Measurements from ENCODE around the gene DNMT3B. TPM values are rescaled to one million over a fixed set of nuclear protein-coding genes. Genes with fewer than 3 reads are reported as not detected.

Gene DNMT3B
- polyA plus RNA-seq, 1 donor (not counting 4 experiments of a cell fraction or from before 2014, with no cell fraction given), result 1.1 TPM

DNA sequence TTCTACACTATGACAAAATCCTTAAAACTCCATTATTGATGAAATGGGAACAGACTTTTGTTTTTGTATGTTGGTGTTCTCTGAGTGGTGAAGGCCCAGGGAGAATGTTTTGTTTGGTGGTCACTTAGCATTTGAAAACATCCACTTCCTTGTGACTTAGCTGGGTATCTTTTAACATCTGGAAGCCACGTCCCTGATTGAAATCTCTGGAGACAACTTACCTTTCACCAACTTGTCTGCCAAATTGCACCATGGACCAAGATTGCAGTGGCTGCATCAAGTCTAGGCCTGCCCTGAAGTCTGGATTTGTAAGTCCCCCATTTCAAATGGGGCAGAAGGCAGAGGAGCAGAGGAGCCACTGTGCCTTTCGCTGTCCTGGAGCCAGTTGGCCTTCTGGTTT lies 96.0 kb downstream of the DNMT3B start:
- Histone ChIP-seq H3K4me3 (ENCODE audit: control insufficient read depth in 2 of 3, extremely low read depth in 1 of 3, insufficient read depth in 2 of 3, low read depth in 1 of 3, low read length in 3 of 3) (no peak overlapping the region), H3K9me3 (ENCODE audit: control insufficient read depth, low read depth, low read length) (no peaks in the 10 kb centered on the region), H3K27ac (ENCODE audit: control insufficient read depth, insufficient read depth, low read length) (no peak overlapping the region), H3K36me3 (ENCODE audit: control insufficient read depth in 2 of 2, extremely low read depth in 1 of 2, insufficient read depth in 2 of 2, low read length in 2 of 2) (peaks cover 11 to 15% of the 10 kb centered on the region in 2 experiments), H4K20me1 (ENCODE audit: control insufficient read depth, extremely low read depth, insufficient read depth, low read length) (no peaks in the 10 kb centered on the region), H2AFZ (ENCODE audit: control insufficient read depth, low read length) (no peak overlapping the region), H3K4me1 (ENCODE audit: control insufficient read depth, extremely low read depth, insufficient read depth, low read length) (peaks cover 8% of the 10 kb centered on the region), H3K9me1 (ENCODE audit: control insufficient read depth, extremely low read depth, insufficient read depth, low read length) (no peaks in the 10 kb centered on the region), H3K9ac (ENCODE audit: control insufficient read depth, extremely low read depth, insufficient read depth, low read length) (no peak overlapping the region), H3K27me3 (ENCODE audit: control insufficient read depth, extremely low read depth, insufficient read depth, low read length) (no peaks in the 10 kb centered on the region), H3K79me2 (ENCODE audit: control insufficient read depth, insufficient read depth, low read length) (no peaks in the 10 kb centered on the region), H3K4me2 (ENCODE audit: control insufficient read depth, extremely low read depth, insufficient read depth, low read depth, low read length) (no peak overlapping the region)
- dilution Hi-C loops (cut with MboI; ENCODE audit: extremely low pct_ligation_motif_present, low sequenced_read_pairs), result no loop called here
- DNase-seq (ENCODE audit: low read depth, low spot score), result no peak
- FAIRE-seq, result no peak
- TF ChIP-seq, protein P1, sequence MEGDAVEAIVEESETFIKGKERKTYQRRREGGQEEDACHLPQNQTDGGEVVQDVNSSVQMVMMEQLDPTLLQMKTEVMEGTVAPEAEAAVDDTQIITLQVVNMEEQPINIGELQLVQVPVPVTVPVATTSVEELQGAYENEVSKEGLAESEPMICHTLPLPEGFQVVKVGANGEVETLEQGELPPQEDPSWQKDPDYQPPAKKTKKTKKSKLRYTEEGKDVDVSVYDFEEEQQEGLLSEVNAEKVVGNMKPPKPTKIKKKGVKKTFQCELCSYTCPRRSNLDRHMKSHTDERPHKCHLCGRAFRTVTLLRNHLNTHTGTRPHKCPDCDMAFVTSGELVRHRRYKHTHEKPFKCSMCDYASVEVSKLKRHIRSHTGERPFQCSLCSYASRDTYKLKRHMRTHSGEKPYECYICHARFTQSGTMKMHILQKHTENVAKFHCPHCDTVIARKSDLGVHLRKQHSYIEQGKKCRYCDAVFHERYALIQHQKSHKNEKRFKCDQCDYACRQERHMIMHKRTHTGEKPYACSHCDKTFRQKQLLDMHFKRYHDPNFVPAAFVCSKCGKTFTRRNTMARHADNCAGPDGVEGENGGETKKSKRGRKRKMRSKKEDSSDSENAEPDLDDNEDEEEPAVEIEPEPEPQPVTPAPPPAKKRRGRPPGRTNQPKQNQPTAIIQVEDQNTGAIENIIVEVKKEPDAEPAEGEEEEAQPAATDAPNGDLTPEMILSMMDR (optimal IDR thresholded peaks at IDR 0.05 in 1 of 3, IDR thresholded peaks at IDR 0.05 in 1 of 3, conservative IDR thresholded peaks at IDR 0.05 in 1 of 3; ENCODE audit: extremely low read depth in 1 of 3, insufficient read depth in 2 of 3, low read length in 3 of 3), result no peak
- TF ChIP-seq EZH2 (IDR thresholded peaks at IDR 0.05; ENCODE audit: low read length), result no peak

Other genes with a start within 250 kb of the DNMT3B start
- gene NOL4L, start 177.1 kb upstream of the DNMT3B start, polyA plus RNA-seq, result 1.0 to 2.0 TPM (median 1.1 TPM) in 3 replicates
- gene C20orf203, start 88.4 kb upstream of the DNMT3B start, polyA plus RNA-seq, result not detected in 3 replicates
- 33.4 to 39.9 TPM (median 35.8 TPM) in 3 replicates for gene COMMD7, start 18.9 kb upstream of the DNMT3B start, polyA plus RNA-seq
- 72.7 to 115 TPM (median 111 TPM) in 3 replicates for gene MAPRE1, start 57.6 kb downstream of the DNMT3B start, polyA plus RNA-seq
- gene EFCAB8, start 96.5 kb downstream of the DNMT3B start, polyA plus RNA-seq, result 0.02 to 0.18 TPM (median 0.03 TPM) in 3 replicates
- gene SUN5, start 242.0 kb downstream of the DNMT3B start, polyA plus RNA-seq, result not detected in 3 replicates
- gene BPIFB2, start 245.3 kb downstream of the DNMT3B start, polyA plus RNA-seq, result not detected in 3 replicates